Lower lobe of right lung (tissue), 2 donors: ENCODE data around the gene MMS19. TPM values are rescaled to one million over a fixed set of nuclear protein-coding genes. Genes with fewer than 3 reads are reported as not detected.

Experiments used
- ATAC-seq, 2 donors: fragments of 200-7000 bp; cut with Tn5 transposase; one replicate each; pipeline ENCODE4 v1.9.1; 2020 to 2022; ENCODE audit warnings: mild to moderate bottlenecking in 2 of 2, moderate library complexity in 2 of 2
- DNase-seq: peaks from one replicate; pipeline ENCODE4 v3.0.0-alpha.2; 2020
- H3K27ac ChIP-seq: fragments of 200-600 bp; one replicate; pipeline ENCODE4 v1.8.0; 2022
- H3K27me3 ChIP-seq: fragments of 200-600 bp; one replicate; pipeline ENCODE4 v1.8.0; 2022; ENCODE audit warnings: low read depth
- H3K36me3 ChIP-seq: fragments of 200-600 bp; one replicate; pipeline ENCODE4 v1.8.0; 2022; ENCODE audit warnings: mild to moderate bottlenecking
- H3K4me1 ChIP-seq: fragments of 200-600 bp; one replicate; pipeline ENCODE4 v1.8.0; 2022
- H3K4me3 ChIP-seq: fragments of 200-600 bp; one replicate; pipeline ENCODE4 v1.8.0; 2022; ENCODE audit warnings: mild to moderate bottlenecking
- H3K9me3 ChIP-seq: fragments of 200-600 bp; one replicate; pipeline ENCODE4 v1.8.0; 2022
- CTCF ChIP-seq: fragments of 200-600 bp; IDR thresholded peaks from one replicate; pipeline ENCODE4 v1.8.0; 2022; ENCODE audit warnings: antibody characterized with exemption, mild to moderate bottlenecking
- intact Hi-C: fragments of 100-400 bp; cut with DNase I; formaldehyde crosslinking; loops from one replicate; pipeline ENCODE4 v1.11.0; 2022
- total RNA-seq: library from RNA; stranded (reverse); fragmentation: NEBNext Ultra II Directional; extraction: Animal tissue kit (Norgen Biotek cat#: 25700); gene quantifications from one replicate; pipeline ENCODE4 v1.2.1, GENCODE V29; 2021
- donor health status: DM: no; HTN: yes; CAD: no; lungs with severe emphysema.

The MMS19 gene
- total RNA-seq, 1 donor from 2014 or later = 65.5 TPM

- Histone ChIP-seq H3K9me3 (no peaks in the 10 kb centered on the region), H3K4me1 (peaks cover 25% of the 10 kb centered on the region), H3K36me3 (no peaks in the 10 kb centered on the region), H3K27ac (no peak overlapping the region), H3K4me3 (no peak overlapping the region), H3K27me3 (no peaks in the 10 kb centered on the region)
- intact Hi-C loops = no loop called here
- no peak for ATAC-seq
- DNase-seq = no peak
- TF ChIP-seq CTCF = no peak
Measured at GRCh38 chr10:97537186-97537869, 39.1 kb upstream of the MMS19 start.

GRCh38 chr10:97534746-97535367 lies 36.6 kb upstream of the MMS19 start:
- H3K4me3 ChIP-seq = no peak overlapping the region
- DNase-seq (no peak), ATAC-seq (peak; percentile 31 to 35)
- intact Hi-C loops = no loop called here
- H3K4me1 ChIP-seq = peaks cover 7% of the 10 kb centered on the region
- no peaks in the 10 kb centered on the region for H3K36me3 ChIP-seq
- TF ChIP-seq CTCF = peak; percentile 50
- no peak overlapping the region for H3K27ac ChIP-seq
- H3K27me3 ChIP-seq = no peaks in the 10 kb centered on the region
- no peaks in the 10 kb centered on the region for H3K9me3 ChIP-seq

GRCh38 chr10:97533888-97534287 lies 35.7 kb upstream of the MMS19 start:
- DNase-seq = no peak
- Histone ChIP-seq H3K4me1 (no peaks in the 10 kb centered on the region), H3K36me3 (no peaks in the 10 kb centered on the region), H3K4me3 (no peak overlapping the region), H3K27me3 (no peaks in the 10 kb centered on the region), H3K9me3 (no peaks in the 10 kb centered on the region), H3K27ac (no peak overlapping the region)
- no peak for TF ChIP-seq CTCF
- no peak for ATAC-seq
- intact Hi-C loops = no loop called here

GRCh38 chr10:97532935-97533671 lies 34.9 kb upstream of the MMS19 start:
- no peaks in the 10 kb centered on the region for H3K4me1 ChIP-seq
- no peaks in the 10 kb centered on the region for H3K27me3 ChIP-seq
- intact Hi-C loops = no loop called here
- no peaks in the 10 kb centered on the region for H3K9me3 ChIP-seq
- no peak for DNase-seq
- ATAC-seq = peak in 1 of 2 donors; percentile 29
- H3K36me3 ChIP-seq = no peaks in the 10 kb centered on the region
- H3K27ac ChIP-seq = no peak overlapping the region
- no peak for TF ChIP-seq CTCF
- H3K4me3 ChIP-seq = no peak overlapping the region

GRCh38 chr10:97531401-97531986 lies 33.3 kb upstream of the MMS19 start:
- H3K9me3 ChIP-seq = no peaks in the 10 kb centered on the region
- H3K36me3 ChIP-seq = no peaks in the 10 kb centered on the region
- no peak for TF ChIP-seq CTCF
- H3K27ac ChIP-seq = no peak overlapping the region
- no peak overlapping the region for H3K4me3 ChIP-seq
- H3K27me3 ChIP-seq = no peaks in the 10 kb centered on the region
- H3K4me1 ChIP-seq = no peaks in the 10 kb centered on the region
- peak; percentile 35 to 55 for ATAC-seq
- intact Hi-C loops = no loop called here
- no peak for DNase-seq
